PC-9 (cell line): ENCODE data around the gene ENTHD1.

ENCODE experiments used
- CTCF ChIP-seq: fragments of 200-600 bp; sonication (generic); conservative IDR thresholded peaks from 2 replicates; pipeline ENCODE4 v1.6.1; 2017; ENCODE audit warnings: mixed run types, antibody characterized with exemption, mild to moderate bottlenecking, moderate library complexity
- EZH2 ChIP-seq: fragments of 200-600 bp; sonication (generic); IDR thresholded peaks from 2 replicates; pipeline ENCODE4 v1.8.0; 2017; ENCODE audit warnings: antibody characterized with exemption, low read depth

- TF ChIP-seq CTCF = no peak
- no peak for TF ChIP-seq EZH2
These were observed 48.0 kb downstream of the ENTHD1 start for GRCh38 chr22:39845529-39845928.
